SIG-M5 treated with dmso at 0.1 percent for 504 hours (cell line): Measurements from ENCODE around the gene ST7L.
A peak's percentile ranks its signal among the peaks of the same experiment; 100 is the strongest.

Experiments
- DNase-seq: peaks from one replicate; lab custom pipeline; 2025; ENCODE audit not compliant: unreplicated experiment; lab: John Stamatoyannopoulos, UW

The ST7L gene

DNA sequence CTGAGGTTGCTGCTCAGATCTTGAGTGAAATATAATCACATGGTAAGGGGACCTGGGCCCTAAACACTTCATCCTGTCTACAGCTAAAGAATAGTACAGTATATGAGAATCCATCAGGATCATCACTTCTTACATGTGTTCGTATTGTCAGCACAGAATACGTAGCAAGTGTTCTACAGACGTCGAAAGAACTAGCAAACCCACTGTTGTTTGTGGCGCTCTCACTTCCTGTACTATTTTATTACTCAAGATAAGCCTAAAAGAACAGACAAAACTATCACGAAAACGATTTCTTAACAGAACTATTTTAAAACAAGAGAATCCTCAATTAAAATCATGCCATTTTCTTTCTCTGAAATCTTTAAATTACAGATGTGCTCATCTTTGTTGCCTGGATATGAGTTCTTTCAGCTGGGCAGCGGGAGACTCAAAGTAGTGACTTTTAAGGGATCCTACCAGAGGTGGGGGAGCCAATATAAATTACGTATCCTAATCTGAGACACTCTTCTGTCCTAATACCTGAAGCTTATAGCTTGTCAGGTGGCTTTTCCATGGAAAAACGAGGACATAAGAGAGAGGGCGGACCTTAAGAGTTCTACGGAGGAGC, 724 bp downstream of the ST7L start:
- peak; percentile 69 for DNase-seq

DNA sequence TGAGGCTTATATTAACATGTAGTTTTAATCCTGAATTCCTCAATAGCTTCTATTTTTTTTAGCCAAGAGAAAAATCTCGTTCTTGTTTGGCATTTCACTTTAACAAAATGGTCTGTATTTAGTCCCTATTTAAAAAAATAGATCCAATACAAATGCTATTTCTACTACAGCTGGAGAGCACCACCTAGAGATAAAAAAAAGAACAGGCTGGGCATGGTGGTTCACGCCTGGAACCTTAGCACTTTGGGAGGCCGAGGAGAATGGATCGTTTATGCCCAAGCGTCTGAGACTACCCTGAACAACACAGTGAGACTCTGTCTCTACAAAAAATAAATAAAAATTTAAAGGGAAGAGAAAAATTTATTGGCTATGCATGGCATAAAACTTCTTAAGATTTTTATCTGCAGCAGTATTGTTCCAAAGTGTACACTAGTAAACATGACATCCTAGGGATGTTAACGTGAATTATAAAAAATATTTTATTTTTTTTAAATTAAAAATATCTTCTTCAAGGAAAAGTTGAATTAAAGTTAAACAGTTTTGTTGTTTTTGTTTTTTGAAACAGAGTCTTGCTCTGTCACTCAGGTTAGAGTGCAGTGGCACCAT, 4.4 kb downstream of the ST7L start:
- peak; percentile 34 for DNase-seq

GRCh38 chr1:112605633-112606327, 13.2 kb downstream of the ST7L start:
- DNase-seq, result no peak

- DNase-seq, result no peak
Measured at GRCh38 chr1:112603541-112603940, 15.4 kb downstream of the ST7L start.

- DNase-seq, result no peak
Measured at GRCh38 chr1:112603012-112603411, 15.9 kb downstream of the ST7L start.

DNA sequence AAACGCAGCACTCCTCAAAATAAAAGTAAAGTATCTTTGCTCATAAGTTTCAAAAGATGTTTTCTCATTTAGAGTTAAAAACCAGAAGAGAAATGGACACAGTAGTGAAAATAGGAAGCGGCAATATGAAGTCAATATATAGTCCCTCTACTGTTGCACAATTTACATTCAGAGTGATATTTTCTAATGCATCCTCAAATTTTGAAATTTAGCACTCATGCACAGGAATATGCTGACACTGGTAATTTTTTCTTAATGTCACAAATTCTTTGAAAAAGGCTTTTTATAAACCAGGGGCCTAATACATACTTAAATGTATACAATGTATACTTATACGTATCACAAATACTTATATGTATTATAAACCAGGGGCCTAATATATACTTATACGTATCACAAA, 19.5 kb downstream of the ST7L start:
- peak; percentile 14 for DNase-seq

DNA sequence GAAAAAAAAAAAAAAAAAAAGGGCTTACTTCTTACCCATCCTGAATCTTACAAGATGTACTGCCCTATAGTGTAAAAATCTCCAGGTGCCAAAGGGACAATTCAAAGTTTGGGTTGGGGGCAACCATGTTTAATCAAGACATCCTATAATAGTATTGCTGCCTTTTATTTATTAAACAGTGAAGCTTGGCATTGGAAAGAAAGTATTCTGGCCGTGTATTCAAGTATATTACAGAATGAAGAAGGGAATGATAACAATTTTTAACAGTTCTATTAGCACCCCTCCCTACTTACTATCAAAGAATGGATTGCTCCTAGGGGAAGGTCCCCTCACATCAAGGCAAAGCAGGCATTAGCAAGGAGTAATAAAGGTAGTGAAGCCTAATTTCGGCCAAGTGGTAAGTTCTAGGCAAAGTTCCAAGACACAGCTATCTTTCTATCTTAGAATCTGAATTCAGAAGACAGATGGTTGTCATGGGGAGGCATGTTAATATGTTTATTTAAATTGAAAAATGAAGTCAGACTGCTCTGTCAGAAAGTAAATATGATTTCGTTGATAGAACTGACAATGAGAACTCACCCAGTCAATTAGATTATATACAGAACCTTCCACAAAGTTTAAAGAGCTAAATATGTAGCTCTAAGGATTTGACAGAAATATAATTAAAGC, 24.6 kb downstream of the ST7L start:
- DNase-seq, result peak; percentile 36

- DNase-seq, result no peak
Measured at GRCh38 chr1:112589766-112590165, 29.2 kb downstream of the ST7L start.

DNA sequence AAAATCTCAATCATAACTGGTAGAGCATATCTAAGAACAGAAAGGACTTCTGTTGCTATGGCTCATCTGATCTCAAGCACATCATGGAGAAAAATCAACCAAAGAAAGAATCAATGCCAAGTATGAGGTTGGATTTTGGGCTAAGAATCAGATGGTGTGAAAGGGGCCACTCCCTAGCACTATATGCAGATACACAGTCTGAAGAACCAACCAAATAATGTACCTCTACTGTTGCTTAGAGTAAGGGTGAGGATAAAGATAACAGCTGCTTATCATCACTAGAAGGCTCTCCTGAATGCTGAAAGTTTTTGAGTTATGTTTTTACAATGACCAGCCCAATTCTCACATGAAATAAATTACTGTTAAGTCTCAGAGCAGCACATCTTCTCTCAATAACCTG, 35.6 kb downstream of the ST7L start:
- DNase-seq, result no peak

- no peak for DNase-seq
Measured at GRCh38 chr1:112581586-112582192, 37.3 kb downstream of the ST7L start.

GRCh38 chr1:112579801-112580510, 39.0 kb downstream of the ST7L start:
- no peak for DNase-seq

DNA sequence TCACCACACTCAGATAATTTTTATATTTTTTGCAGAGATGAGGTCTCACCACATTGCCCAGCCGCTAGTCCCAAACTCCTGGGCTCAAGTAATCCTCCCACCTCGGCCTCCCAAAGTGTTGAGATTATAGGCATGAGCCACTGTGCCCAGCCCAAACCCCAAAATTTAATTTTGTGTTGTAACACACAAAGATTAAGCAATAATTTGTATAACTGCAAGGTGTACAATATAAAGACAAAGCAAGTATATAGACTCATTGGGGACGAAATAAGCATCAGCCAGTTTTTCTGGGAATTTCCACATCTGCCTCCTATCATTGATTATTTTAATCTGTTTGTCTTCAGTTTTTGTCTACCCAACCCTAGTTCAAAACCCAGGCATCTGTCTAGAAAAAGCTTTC, 42.7 kb downstream of the ST7L start:
- DNase-seq, result no peak

GRCh38 chr1:112575154-112575804, 43.7 kb downstream of the ST7L start:
- DNase-seq, result no peak

GRCh38 chr1:112565800-112566199, 53.1 kb downstream of the ST7L start:
- no peak for DNase-seq

DNA sequence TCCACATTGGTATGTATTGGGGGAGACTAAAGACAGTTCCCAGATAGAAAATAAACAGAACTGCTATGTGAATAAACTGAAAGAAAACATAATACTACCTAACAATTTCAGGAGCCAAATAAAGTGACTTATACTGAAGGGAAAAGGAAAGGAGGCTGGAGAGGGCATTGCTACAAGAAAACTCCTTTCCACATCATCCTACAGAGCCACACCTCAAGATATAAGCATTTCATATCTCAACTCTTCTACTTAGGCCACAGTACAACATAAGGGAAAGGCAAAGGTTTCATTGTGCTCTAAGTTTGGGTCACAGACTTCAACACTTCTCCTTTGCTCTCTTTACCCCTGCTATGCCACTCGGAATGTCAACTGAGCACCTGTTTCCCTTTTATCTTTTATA, 54.9 kb downstream of the ST7L start:
- no peak for DNase-seq

GRCh38 chr1:112563341-112563740, 55.6 kb downstream of the ST7L start:
- DNase-seq, result no peak

DNA sequence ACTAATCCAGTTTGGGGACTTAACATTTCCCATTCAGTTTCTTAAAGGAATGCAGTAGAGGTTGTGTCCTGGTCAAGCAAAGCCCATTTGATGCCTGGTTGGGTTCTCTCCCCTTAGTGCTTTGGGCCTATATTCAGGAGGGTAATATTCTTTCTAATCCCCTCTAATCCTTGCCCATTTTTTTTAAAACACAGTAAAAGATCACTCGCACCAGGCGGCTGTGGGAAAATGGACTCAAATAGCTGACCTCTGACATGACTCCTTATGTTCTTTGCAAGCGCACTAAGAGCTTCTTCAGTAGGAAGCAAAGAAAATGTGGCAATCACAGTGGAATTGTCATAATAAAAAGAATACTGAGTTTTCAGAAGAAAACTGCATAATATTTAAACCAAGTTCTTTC, 60.3 kb downstream of the ST7L start:
- no peak for DNase-seq

DNA sequence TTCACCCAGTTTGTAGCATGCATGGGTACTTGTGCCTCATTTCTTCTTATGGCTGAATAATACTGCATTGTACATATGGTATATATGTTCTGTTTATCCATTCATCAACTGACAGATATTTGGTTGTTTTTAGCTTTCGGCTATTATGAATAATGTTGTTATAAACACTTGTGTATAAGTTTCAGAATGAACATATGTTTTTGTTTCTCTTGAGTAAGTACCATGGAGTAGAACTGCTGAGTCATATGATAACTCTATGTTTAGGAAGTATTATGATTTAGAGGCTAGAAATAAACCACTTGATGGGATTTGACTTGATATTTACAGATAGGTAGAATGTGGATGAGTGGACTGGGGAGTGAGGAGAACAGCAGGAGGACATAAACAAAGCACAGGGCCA, 61.6 kb downstream of the ST7L start:
- no peak for DNase-seq

DNA sequence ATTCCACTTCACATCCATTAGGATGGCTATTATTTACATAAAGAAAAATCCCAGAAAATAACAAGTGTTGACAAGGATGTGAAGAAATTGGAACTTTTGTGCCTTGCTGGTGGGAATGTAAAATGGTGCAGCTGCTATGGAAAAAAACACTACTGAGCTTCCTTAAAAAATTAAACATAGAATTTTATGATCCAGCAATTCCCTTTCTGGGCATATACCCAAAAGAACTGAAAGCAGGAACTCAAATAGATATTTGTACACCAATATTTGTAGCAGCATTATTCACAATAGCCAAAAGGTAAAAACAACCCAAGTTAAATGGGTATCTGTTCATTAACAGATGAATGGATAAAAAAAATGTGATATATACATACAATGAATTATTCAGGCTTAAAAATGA, 64.5 kb downstream of the ST7L start:
- no peak for DNase-seq

GRCh38 chr1:112549590-112549989, 69.4 kb downstream of the ST7L start:
- no peak for DNase-seq

DNA sequence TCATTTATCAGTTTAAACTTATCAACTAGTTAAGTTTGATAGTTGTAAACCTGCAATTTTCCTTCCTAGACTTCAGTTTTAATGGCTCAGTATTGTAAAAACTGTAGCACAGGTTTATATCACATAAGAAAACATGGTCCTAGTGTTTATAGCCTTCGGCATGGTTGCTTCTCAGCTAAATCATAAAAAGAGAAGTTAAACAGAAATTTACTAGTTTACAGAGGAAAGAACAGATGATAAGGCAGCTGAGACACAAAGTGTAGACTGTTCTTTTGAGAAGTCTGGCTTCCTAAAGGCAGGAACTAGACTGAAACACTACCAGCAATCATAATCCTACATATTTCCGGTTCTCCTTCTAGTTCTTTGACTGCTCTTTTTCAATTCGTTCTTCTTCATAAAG, 70.4 kb downstream of the ST7L start:
- no peak for DNase-seq
